ENCODE data around the gene CAP1. TPM values are rescaled to one million over a fixed set of nuclear protein-coding genes. Genes with fewer than 3 reads are reported as not detected.

CAP1 gene, protein sequence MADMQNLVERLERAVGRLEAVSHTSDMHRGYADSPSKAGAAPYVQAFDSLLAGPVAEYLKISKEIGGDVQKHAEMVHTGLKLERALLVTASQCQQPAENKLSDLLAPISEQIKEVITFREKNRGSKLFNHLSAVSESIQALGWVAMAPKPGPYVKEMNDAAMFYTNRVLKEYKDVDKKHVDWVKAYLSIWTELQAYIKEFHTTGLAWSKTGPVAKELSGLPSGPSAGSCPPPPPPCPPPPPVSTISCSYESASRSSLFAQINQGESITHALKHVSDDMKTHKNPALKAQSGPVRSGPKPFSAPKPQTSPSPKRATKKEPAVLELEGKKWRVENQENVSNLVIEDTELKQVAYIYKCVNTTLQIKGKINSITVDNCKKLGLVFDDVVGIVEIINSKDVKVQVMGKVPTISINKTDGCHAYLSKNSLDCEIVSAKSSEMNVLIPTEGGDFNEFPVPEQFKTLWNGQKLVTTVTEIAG
- 541 and 671 TPM in 2 replicates for total RNA-seq

DNA sequence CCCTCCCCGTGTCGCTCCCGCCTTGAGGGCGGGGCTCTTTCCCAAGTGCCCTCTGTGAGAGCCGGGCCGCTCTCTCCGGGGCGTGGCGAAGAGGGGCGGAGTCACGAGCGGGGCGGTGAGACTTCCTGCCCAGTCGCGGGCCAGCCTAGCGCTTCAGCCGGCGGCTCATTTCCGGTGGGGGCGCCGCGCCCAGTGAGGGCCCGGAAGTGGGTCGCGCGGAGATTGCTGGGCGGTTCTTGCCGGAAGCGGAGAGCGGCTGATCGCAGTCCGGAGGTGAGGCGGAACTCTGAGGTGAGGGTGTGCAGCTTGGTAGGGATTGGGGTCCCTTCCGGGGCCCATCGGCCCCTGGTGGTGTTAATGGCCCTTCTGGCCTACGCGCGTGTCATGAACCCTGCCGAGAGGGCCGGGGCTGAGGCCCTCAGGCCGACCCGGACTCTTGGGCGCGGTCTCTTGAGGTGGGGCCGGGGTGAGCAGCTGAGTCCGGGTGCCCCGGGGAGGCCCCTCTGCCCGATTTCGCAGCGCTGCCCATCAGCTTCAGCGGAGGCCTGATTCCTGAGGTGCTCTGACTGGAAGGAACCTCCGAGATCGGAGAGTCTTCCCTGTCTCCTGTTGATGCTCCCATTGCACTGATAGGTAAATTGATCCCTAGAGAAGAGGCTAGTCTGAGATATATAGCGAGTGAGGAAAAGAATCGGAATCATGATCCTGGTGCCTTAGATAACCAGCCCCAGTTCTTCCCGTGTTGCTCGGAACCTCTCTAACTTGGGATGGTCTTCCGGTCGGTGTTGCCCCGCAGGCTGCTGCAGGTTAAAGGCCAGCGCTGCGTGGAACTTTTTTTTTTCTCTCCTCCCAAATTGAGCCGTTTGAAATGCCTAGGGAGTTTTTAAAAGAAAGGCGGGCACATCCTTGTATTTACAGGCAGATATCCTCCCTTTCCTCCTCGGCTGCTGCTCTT, at the start of gene CAP1:
TSS of gene CAP1 (plus strand) at position 219 of the 955 bp plus-strand sequence. CDS start 18,618 bp downstream, outside the sequence.
- peak within 1 kb of the TSS; percentile 93 for H3K4me3 ChIP-seq (ENCODE audit: low read depth, low read length)
- TF ChIP-seq, protein P1, sequence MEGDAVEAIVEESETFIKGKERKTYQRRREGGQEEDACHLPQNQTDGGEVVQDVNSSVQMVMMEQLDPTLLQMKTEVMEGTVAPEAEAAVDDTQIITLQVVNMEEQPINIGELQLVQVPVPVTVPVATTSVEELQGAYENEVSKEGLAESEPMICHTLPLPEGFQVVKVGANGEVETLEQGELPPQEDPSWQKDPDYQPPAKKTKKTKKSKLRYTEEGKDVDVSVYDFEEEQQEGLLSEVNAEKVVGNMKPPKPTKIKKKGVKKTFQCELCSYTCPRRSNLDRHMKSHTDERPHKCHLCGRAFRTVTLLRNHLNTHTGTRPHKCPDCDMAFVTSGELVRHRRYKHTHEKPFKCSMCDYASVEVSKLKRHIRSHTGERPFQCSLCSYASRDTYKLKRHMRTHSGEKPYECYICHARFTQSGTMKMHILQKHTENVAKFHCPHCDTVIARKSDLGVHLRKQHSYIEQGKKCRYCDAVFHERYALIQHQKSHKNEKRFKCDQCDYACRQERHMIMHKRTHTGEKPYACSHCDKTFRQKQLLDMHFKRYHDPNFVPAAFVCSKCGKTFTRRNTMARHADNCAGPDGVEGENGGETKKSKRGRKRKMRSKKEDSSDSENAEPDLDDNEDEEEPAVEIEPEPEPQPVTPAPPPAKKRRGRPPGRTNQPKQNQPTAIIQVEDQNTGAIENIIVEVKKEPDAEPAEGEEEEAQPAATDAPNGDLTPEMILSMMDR (IDR thresholded peaks at IDR 0.05; ENCODE audit: insufficient read depth, low read depth, low read length) = no peak
- DNase-seq (ENCODE audit: low read depth) = peak; percentile 99

DNA sequence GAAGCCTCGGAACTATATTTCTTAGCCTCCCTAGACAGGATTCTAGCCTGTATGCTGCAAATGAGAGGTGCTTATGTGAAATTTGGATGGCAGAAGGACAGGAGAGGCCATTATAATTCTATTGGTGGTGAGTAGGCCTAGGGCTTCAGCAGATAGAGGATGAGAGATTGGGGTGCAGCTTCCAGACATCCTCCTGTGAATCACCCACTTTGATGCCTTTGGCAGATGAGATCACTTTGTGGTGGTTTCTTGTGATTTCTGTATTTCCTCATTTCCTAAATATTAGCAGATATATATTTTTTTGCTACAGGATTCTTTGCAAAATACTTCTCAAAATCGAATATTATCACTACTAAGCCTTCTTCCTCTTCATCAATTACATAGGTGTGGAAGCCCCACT, 48.3 kb upstream of the CAP1 start:
- DNase-seq (ENCODE audit: low read depth) = no peak
- TF ChIP-seq, protein P1 (IDR thresholded peaks at IDR 0.05; ENCODE audit: insufficient read depth, low read depth, low read length) = no peak
- no peak overlapping the region for H3K4me3 ChIP-seq (ENCODE audit: low read depth, low read length)

DNA sequence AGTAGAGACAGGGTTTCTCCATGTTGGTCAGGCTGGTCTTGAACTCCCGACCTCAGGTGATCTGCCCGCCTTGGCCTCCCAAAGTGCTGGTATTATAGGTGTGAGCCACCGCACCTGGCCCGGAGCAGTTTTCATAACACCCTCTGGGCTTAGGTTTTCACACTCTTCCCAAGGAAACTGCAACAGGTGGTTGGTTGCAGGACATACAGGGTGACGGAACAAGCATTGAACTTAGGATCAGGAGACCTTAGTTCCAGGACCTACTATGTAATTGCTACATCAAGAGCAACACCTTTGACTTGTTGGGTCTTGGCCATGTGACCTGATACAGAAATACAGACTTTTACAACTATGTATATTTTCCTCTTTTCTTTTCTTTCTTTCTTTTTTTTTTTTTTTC, 47.6 kb upstream of the CAP1 start:
- no peak overlapping the region for H3K4me3 ChIP-seq (ENCODE audit: low read depth, low read length)
- TF ChIP-seq, protein P1 (IDR thresholded peaks at IDR 0.05; ENCODE audit: insufficient read depth, low read depth, low read length) = no peak
- no peak for DNase-seq (ENCODE audit: low read depth)

DNA sequence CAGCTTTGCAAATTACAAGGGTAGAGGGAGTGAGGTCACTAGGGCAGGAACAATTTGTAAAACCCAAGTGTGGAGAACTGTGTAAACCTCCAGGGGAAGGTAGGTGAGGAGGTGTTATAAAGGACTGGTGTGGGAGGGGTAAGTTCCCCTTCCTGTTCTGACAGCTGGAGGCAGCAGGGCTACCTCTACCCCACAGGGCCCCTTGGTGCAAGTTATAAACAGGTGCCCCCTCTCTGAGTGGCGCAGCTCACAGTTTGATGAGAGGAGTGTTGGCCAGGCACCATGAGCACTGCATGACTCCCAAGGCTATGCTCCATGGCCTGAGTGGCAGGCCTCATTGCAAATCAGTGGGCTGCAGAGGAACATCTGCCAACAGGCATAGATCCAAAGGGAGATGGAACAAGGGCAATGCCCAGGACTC, 44.5 kb upstream of the CAP1 start:
- DNase-seq (ENCODE audit: low read depth) = no peak
- H3K4me3 ChIP-seq (ENCODE audit: low read depth, low read length) = no peak overlapping the region
- TF ChIP-seq, protein P1 (IDR thresholded peaks at IDR 0.05; ENCODE audit: insufficient read depth, low read depth, low read length) = no peak

DNA sequence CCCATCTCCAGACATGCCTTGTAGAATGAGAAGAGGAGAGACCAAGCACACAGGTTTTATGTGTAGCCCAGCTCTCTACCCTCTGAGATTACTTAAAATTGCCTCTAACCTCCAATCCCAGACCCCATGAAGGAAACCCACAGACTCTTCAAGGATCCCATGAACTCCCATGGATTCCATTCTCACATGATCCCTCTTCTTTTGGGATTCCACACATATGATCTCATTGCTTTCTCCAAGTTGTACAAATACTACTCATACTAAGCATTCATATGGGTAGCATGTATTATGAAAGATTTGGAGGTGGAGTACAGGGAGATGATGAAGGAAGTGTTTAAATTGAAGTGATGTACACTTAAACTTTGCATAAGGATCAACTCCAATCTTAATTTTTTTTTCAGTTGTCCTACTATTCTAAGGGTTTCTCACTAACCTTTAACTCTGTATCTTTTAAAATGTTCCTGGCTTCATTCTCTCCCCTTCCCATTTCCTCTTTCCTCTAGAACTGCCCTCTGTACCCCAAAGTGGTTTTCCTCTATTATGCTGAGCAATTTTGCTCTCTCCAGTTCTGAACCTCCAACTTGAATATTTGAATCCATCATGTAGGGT, 44.0 kb upstream of the CAP1 start:
- no peak for DNase-seq (ENCODE audit: low read depth)
- TF ChIP-seq, protein P1 (IDR thresholded peaks at IDR 0.05; ENCODE audit: insufficient read depth, low read depth, low read length) = no peak

DNA sequence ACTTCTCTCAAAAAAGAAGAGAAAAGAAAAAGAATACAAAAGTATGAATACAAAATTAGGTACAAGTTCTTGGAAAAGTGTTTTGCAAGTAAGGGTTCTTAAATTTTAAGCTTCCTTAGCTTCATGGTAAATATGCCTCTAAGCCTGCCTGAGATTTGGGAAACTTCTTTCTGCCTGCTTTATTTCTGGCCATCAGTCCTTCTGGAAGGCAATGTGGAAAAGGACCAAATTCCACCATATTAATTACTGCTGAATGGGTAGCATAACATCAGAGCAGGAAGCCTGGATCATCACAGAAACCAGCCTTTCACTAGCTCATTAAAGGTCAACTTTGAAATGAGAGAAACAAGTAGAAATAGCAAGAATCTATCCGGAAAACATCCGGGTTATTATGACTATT, 39.1 kb upstream of the CAP1 start:
- no peak for DNase-seq (ENCODE audit: low read depth)
- TF ChIP-seq, protein P1 (IDR thresholded peaks at IDR 0.05; ENCODE audit: insufficient read depth, low read depth, low read length) = no peak
- no peak overlapping the region for H3K4me3 ChIP-seq (ENCODE audit: low read depth, low read length)

More for the DNA sequence above, 44.0 kb upstream of the CAP1 start:
- no peak overlapping the region for H3K4me3 ChIP-seq (ENCODE audit: low read depth, low read length)

Data from fibroblast of villous mesenchyme (primary cell).